Frontal cortex (tissue), 4 donors: Measurements from ENCODE around the gene TRAF3. TPM values are rescaled to one million over a fixed set of nuclear protein-coding genes. Genes with fewer than 3 reads are reported as not detected.
A peak's percentile ranks its signal among the peaks of the same experiment; 100 is the strongest.

ENCODE experiments used
- DNase-seq, 2 donors: peaks; one replicate each; pipeline ENCODE4 v3.0.0; 2012; ENCODE audit warnings: low spot score in 2 of 2
- FAIRE-seq: peaks from 2 replicates; lab custom pipeline; 2012; peaks lifted over from hg19 to GRCh38; lab: Jason Lieb, UNC
- total RNA-seq: library from RNA; depleted of rRNA; stranded (reverse); fragments of >200 nt; gene quantifications from one replicate; pipeline ENCODE4 v1.2.3, GENCODE V29; 2014
- donor health status: control.
- donor health status: control.
- donor health status: control.

TRAF3 gene
- total RNA-seq, 1 donor from 2014 or later = 15.1 TPM

DNA sequence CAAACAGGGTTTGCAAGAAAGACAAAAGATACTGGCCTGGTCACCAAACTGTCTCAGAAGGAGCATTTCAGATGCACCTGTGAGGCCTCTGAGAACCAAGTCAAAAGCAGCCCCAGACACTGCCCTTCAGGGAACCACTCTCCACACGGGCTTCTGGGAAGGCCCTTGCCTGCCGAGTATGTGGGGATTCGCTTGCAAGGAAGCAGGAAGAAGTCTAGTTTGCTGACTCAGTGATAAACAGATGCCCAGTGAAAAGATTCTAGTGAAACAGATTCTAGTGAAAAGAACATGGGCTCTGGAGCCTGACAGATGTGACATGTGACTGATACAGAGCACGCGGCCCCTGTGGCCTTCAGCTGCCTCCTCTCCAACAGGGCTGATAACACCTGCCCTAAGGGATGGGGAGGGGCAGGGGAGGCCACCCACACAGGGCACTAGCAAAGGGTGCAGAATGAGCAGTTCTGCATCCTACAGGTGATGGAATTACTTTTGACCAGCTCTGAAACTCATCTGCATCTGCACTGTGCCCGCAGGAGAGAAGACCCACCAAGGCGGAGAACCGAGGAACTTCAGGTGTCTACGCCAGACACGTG is 164.3 kb downstream of the TRAF3 start:
- no peak for FAIRE-seq
- no peak for DNase-seq

DNA sequence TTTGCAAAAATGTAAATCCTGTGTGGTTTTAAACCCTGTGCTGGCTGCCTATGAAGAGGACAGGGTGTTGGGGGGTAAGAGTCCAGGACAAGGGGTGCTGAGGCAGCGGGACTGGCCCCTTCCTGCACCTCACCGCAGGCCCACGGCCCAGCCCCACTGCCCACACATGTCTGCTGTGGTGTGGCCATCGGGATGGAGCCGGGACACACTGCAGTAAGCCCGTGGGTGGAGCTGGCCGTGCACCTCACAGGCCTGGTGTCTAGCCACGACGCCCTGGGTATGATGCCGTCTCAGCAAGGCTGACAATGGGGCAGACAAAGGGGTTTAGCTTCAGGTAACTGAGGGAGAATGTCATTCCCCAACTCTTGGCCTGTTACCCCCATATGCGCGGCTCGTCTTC is 164.8 kb downstream of the TRAF3 start:
- DNase-seq (no peak), FAIRE-seq (no peak)

DNA sequence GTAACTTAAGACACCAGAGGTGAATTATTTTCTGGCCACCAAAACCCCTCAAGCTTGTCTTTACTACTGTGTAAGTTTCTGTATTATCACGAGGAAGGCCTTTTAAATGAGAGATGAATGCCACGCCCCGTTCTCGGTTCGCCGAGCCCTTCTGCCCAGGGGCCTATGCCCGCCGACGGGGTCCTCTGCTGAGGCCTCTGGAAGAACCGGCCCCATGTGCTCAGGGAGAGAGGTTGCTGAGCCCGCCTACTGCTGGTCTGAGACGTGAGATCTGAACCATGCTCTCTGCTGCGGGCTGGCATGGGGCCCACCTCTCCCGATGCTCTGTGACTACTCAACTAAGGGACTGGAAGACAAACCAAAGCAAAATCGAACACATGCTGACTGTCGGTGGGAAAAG is 166.2 kb downstream of the TRAF3 start:
- FAIRE-seq = no peak
- no peak for DNase-seq

DNA sequence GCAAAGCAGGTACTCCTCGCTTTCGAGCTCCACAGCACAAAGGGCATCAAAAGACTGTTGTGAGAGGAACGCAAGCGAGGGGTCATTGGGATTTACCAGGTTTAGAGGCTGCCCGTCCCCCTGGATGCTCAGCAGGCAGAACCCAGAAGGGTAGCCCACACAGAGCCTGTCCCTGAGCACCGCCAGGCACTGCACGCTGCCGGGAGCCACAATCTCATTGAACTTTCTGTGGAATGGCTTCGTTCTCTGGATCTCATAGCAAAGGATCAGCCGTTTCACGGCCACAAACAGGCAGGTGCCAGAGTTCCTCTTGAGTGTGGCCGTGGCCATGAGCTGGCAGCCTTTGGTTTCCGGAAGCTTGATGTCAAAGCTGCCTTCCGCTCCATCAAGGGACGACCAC is 166.7 kb downstream of the TRAF3 start:
- DNase-seq (no peak), FAIRE-seq (no peak)

DNA sequence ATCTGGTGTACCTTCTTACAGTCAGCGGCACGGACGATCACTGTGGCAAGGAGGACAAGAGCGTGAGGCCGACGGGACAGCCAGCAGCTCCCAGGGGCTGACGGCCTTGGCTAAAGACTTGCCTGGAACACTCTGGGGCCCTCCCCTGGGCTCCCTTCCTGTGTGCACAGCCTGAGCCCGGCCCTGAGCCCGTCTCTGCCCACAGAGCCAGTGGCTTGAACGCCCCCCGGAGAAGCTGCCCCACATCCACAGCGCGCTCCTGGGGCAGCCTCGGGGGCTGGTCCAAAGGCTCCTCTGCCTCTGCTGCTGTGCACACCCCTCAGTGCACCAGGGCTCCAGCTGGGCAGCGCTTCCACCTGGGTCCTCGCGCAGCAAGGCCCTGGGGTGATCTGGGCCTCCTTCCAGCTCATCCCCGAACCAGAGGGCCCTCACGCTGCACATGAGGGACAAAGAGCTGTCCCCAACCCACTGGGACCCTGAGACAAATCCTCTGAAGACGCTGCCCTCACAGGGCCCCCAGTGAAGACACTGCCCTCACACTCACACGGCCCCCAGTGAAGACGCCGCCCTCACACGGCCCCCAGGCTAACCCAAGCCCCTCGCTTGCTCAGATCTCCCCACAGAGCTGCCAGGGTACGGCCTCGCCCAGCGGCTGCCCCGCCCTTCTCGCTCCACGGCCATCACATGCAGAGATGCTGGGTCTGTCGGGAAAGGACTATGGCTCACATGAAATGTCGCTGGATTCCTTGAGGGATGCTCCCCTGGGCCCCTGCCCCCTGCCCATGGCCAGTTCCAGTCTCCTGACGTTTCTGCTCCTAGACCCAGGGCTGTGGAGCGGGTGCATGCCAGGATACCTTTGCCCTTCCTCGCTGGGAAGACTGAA is 167.4 kb downstream of the TRAF3 start:
- FAIRE-seq (no peak), DNase-seq (no peak)

DNA sequence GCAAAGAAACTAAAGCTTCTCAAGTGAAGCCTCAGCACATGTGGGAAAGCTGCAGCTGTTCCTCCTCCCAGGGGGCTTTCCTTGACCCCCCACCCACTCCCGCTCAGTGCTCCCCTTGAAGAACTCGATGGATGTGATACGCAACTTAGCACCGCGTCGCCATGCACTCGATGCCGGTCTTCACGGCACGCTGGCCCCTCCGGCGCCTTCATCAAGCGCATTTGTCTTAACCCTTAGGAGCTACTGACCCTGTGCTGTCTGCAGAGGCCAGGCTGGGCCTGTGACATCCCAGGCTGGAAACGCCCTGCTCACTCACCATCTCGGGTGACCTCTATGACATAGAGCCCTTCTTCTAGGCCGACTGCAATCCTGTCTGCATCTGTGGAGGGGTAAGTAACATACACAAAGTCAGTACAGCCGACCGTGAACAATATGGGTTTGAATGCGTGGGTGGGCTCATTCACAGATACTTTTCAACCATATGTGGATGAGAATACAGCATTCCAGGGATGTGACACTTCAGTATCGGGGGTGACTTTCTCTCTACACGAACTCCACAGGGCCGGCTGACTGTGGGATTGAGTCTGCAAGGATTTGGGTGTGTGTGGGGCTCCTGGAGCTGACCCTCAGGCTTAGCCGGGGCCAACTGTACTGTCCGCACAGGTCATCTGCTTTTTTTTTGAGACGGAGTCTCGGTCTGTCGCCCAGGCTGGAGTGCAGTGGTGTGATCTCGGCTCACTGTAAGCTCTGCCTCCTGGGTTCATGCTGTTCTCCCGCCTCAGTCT is 168.3 kb downstream of the TRAF3 start:
- no peak for DNase-seq
- FAIRE-seq = no peak

DNA sequence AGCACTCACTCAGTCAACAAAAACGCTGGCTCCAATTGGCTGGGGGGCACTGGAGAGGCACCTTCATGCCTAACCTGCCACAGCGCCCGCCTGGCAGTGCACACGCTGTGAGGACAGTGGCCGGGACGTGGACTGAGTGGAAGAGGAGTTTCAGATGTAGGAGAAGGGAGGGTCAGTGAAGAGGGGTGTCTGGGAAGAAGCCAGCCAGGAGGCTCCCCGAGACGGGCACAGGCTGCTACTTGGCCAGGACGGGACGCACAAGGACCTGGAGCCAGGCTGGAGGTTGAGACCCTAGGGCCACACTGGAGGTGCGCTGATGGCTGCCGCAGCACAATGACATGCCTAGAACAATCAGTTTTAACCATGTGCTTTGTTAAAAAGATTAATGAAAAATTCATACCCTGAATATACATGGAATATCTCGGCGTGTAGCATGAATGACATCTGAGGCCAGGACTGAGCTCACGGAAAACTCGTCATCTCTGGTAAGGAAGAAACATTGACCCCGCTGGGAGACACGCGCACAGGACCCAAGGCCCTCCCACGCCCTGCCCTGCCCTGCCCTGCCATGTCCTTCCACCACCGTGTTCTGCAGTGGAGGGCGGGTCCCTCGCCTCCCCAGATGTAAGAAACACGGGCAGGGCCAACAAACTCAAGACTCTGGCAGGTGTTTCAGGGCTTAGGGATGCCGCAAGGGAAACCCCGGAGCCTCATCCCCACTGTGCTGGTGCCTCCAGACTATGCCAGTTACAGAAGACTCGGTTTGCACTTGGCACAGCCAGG is 170.3 kb downstream of the TRAF3 start:
- FAIRE-seq (no peak), DNase-seq (no peak)

DNA sequence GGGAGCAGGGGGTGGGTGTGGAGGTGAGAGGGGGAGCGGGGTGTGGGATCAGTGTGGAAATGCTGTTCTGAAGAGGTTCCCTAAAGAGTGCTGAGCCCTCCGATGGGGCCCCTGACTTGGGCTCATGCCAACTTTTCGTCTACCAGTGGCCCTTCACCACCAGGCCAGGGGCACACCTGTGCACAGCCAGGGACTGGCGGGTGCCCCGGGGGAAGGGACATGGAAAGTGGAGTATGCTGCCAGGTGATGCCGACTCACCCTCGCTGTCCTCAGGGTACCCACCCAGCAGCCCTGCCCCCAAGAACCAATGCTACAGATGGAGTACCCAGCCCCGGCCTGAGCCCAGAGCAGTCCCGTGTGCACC is 171.4 kb downstream of the TRAF3 start:
- FAIRE-seq (no peak), DNase-seq (no peak)

DNA sequence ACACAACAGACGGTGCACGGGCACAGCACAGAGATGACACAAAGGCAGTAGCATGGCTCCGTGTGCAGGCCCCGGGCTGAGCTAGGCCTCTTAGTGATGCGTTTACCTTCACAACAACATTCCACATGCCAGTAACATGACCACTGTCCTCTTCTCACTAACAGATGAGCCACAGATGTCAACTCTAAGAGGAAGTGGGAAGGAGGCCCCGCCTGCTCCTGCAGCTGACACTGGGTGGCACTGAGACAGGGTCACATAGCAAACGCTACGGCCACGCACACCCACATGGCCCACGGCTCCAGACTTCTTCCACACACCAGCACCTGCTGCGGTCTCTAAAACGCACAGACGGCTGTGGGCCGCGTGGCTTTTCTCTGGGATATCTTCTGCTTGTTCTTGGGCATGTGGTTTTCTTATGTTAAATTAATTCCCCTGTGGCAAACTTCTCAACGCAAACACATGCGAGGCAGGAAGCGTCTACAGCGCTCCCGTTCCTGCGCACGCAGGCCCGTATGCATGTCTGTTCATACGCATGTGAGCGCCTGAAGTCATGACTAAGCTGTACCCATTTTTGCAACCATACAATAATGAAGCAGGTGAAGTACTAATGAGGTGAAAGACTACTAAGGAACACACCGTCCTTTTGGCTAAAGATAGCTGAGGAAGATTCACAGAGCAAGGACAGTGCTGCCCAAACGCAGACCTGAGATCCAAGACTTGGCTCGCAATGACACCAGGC is 172.0 kb downstream of the TRAF3 start:
- FAIRE-seq = no peak
- no peak for DNase-seq

DNA sequence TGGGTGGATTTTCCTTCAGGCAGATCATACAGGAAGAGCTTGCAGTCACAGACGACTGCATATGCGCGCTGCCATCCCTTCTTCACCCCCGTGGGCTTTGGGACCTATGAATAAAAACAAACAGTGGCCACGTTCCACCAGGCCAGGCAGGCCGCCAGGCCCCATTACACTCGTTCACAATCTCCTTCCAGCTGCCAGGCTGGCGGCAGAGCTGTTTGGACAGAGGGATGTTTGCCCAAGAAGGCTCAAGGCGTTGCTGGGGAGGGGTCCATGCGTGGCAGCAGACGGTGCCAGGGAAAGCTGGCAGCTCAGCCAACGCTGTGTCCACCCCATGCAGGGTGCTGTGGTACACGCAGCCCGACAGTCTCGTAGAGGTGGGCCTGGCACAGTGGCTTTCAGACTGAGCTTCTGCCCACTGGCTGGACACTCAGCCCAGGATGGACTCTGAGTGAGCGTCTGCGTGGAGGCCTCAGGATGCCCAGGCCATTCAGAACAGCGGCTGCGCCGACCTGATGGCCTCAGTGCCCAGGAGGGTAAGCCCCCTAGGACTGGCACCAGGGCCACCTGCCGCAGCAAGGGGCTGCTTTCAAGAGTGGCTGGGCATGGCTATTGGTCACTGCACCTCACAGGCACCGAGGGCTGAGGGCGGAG is 172.7 kb downstream of the TRAF3 start:
- no peak for FAIRE-seq
- DNase-seq = peak in 1 of 2 donors; percentile 67

DNA sequence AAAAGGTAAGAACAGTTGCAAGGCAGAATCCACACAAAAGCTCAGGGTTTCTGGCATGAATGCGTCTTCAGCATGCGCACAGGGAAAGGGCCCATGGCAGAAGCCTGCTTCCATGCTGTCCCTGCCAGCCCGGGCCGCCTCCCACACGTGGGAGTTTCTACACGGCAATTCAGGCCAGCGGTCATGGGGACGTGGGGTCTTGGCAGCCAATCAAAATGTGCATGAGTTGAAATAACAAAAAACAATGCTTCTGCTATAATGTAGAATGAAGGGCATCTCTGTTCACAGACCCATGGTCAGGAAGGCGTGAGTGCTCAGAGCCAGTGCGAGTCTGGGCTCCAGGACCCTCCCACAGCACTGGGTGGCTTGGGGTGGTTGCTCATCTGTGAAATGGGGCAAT is 173.8 kb downstream of the TRAF3 start:
- FAIRE-seq = no peak
- DNase-seq = no peak

DNA sequence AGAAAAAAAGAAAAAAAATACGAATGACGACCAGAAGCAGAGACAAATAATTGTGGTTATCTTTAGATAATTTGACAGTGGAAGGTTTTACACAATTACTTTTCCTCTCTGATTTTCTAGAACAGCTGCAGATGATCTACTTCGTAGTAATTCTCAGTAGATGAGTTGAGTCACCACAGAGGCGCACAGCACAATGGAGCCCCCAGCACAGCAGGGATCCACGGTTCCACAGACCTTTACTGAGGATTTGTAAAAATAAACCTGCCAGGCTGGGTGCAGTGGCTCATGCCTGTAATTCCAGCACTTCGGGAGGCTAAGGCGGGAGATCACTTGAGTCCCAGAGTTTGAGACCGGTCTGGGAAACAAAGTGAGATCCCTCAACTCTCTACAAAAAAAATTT is 174.6 kb downstream of the TRAF3 start:
- DNase-seq (no peak), FAIRE-seq (no peak)

DNA sequence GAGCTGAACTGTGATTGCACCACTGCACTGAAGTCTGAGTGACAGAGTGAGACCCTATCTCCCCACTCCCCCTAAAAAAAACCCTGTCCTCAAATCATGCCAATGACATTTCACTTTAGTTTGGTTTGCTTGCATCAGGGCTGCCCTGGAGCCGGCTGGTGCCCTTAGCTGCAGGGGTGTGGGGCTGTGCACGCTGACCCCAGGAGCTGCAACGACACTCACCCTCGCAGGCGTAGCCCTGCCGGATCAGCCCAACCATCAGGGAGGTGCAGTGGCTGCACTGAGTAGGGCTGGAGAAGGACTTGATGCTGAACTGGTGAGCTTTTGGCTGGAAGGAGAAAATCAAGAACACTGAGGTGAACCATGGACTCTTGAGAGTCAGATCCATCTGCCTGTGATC is 175.0 kb downstream of the TRAF3 start:
- DNase-seq (no peak), FAIRE-seq (no peak)

DNA sequence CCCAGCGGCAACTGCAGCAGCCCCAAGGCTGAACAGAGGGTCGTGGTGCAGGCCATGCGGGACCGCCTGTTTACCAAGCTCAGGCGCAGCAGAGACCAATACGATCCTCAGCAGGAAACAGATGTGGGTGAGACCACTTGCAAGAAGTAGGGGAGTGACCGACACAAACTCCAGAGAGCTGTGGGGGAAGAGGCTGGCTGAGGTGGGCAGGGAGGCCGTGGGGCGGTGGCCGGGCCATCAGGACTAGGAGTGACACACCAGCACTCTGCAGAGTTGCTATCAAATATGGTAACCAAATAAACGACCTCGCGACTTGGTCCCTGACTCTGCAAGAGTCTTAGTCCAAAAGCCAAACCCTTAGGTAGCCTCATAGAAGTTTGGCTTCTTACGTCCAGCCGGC is 175.9 kb downstream of the TRAF3 start:
- no peak for DNase-seq
- FAIRE-seq = no peak

DNA sequence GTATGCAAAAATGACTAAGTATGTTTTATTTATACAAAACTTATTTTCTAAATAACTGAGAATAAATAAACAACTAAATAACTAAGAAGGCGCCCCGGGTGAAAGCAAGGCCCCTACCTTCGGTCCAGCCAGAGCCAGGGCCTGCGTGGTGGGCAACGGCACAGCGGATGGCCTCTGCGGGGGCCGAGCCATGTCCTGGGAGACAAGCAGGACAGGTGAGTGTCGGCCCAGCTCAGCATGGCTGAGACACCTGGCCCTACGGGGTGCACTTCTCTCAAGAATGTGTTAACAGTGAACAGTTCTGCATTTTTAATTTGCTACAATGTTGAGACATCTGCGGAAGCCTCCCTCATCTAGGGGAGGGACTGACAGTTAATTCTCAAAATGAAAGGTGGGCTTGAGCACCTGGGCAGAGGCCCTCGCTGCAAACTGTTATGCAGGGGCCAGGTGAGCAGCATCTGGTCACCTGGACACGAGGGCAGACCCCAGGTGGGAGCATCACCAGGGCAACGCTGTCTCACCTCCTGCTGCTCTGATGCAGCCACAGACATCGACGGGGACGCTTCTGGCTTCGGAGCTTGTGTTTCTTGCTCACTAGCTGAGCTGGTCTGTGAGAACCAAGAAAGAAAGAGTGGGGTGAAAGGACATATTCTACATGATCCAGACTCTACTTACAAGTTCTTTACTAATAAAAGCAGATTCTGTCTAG is 177.0 kb downstream of the TRAF3 start:
- no peak for FAIRE-seq

DNA sequence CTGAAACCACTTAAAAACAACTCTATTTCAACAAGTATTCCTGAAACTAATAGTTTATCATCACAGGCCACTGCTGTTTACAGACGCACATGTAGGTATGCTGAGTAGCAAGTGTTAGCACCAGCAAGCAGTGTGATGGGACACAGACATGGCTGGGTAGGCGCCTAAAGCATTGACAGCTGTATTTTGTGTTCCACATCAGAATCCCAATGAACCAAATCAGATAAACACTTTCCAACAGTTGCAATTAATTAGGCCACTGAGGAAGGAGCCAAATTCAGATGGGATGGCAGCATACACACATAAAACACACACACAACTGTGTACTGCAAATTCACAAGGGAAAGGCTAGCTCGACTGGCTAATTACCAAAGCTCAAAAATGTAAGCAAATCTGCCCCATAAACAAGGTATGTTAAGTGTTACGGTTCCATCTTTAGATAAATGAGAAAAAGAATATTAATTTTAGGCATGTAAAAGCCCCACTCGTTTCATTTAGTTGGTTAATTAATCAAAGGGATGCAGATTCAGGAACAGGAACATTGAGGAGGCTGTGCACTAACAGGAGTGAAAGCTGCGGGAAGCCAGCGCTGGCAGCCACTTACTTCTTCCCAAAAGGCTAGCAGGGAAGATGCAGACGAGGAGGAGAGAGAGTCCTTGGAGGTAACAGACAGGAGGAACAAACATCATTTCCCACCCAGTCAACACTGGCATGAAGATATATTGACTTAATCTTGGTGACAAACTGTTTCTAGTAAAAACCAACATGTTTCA is 178.6 kb downstream of the TRAF3 start:
- no peak for DNase-seq
- FAIRE-seq = no peak

More for the DNA sequence above, 177.0 kb downstream of the TRAF3 start:
- DNase-seq = no peak

DNA sequence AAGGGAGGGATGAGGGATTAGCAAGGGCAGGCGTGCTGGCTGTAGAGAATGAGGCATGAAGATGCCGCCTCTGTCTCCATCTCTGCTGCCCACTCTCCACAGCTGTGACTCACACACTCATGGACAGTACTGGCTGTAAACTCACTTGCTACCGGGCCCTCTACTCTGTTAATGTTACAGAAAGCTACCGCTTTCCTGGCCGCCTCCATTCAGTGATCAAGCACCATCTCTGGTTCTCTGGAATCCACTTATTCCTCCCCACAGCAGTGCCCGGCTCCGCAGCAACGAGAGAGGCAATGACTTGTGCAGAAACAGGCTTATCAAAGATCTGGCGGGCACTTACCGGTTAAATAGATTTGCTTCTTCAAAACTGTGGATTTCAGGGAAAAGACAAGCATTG is 180.0 kb downstream of the TRAF3 start:
- DNase-seq (no peak), FAIRE-seq (no peak)

DNA sequence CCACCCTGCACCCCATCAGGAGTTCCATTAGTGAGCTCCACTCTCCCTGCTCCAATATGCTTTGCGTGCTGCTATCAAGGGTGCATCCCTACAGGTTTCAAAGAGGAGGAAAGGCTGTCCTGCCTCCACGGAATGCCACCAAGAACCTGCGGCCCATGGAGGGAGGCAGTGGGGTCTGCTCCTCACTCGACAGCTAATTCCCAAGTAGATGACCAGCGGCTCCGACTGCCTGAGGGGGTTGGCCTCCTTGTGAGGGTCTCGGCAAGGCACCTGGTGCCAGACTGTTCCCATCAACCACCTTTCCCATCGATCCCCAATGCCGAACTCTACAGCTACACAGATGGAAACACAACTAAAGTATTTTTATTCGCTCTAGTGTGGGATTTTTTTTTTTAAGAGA is 181.2 kb downstream of the TRAF3 start:
- DNase-seq = no peak
- no peak for FAIRE-seq
